Thoracic aorta (tissue), 2 donors: ENCODE results near the gene KCNA10. TPM values are rescaled to one million over a fixed set of nuclear protein-coding genes. Genes with fewer than 3 reads are reported as not detected.

Experiments
- ATAC-seq: fragments of 150-250 bp; one replicate; pipeline ENCODE4 v1.8.0; 2017; ENCODE audit warnings: low read depth; ENCODE audit not compliant: insufficient number of reproducible peaks, low FRiP score
- DNase-seq: peaks from one replicate; pipeline ENCODE4 v3.0.0-alpha.2; 2020; ENCODE audit warnings: low spot score
- H3K27ac ChIP-seq, 2 donors: fragments of 200-600 bp; sonication (generic); 1 replicate in 1 of 2; 2 replicates in 1 of 2; pipeline ENCODE4 v1.5.1; 2016; ENCODE audit warnings: mild to moderate bottlenecking in 2 of 2, moderate library complexity in 2 of 2
- H3K27me3 ChIP-seq: fragments of 200-600 bp; sonication (generic); replicated peaks from 2 replicates; pipeline ENCODE4 v1.6.0; 2016; ENCODE audit warnings: mild to moderate bottlenecking; ENCODE audit not compliant: insufficient read depth
- H3K36me3 ChIP-seq: fragments of 200-600 bp; sonication (generic); one replicate; pipeline ENCODE4 v1.5.1; 2016
- H3K4me1 ChIP-seq, 2 donors: fragments of 200-600 bp; sonication (generic); 1 replicate in 1 of 2; 2 replicates in 1 of 2; pipeline versions ENCODE4 v1.5.1 to v1.6.0; 2016; ENCODE audit warnings: low read depth in 2 of 2, mild to moderate bottlenecking in 1 of 2; ENCODE audit not compliant: control insufficient read depth in 1 of 2
- H3K4me3 ChIP-seq: fragments of 200-600 bp; sonication (generic); 2 replicates; pipeline ENCODE4 v1.5.1; 2016; ENCODE audit warnings: mild to moderate bottlenecking
- H3K9me3 ChIP-seq: fragments of 200-600 bp; sonication (generic); 2 replicates; pipeline ENCODE4 v1.5.1; 2016
- CTCF ChIP-seq: fragments of 200-600 bp; sonication (generic); IDR thresholded peaks from one replicate; pipeline ENCODE4 v1.5.1; 2019; ENCODE audit warnings: antibody characterized with exemption
- total RNA-seq, 2 donors: library from RNA; depleted of rRNA; stranded (reverse); fragments of >200 nt; gene quantifications; one replicate each; pipeline versions ENCODE4 v1.1.0 to v1.2.3, GENCODE V29; 2016

Gene KCNA10
- not detected for total RNA-seq

GRCh38 chr1:110519125-110519810 is at the start of gene KCNA10:
Gene KCNA10, minus strand, starts transcription at chr1:110519175. Its CDS starts 388 bp downstream, at chr1:110518787.
- Histone ChIP-seq H3K4me1 (no peaks in the 10 kb centered on the region), H3K27me3 (no peaks in the 10 kb centered on the region), H3K9me3 (no peaks in the 10 kb centered on the region), H3K4me3 (no peak within 1 kb of the TSS), H3K27ac (no peak within 1 kb of the TSS), H3K36me3 (no peaks in the 10 kb centered on the region)
- DNase-seq (no peak), ATAC-seq (no peak)
- TF ChIP-seq CTCF, result no peak

- ATAC-seq (no peak), DNase-seq (no peak)
- no peak for TF ChIP-seq CTCF
- Histone ChIP-seq H3K36me3 (no peaks in the 10 kb centered on the region), H3K4me1 (no peaks in the 10 kb centered on the region), H3K4me3 (no peak overlapping the region), H3K27me3 (no peaks in the 10 kb centered on the region), H3K27ac (no peak overlapping the region), H3K9me3 (no peaks in the 10 kb centered on the region)
Measured at GRCh38 chr1:110566836-110567235, 47.9 kb upstream of the KCNA10 start.

GRCh38 chr1:110565565-110565964 is 46.6 kb upstream of the KCNA10 start:
- DNase-seq, result no peak
- no peak for ATAC-seq
- Histone ChIP-seq H3K9me3 (no peaks in the 10 kb centered on the region), H3K4me3 (no peak overlapping the region), H3K36me3 (no peaks in the 10 kb centered on the region), H3K4me1 (no peaks in the 10 kb centered on the region), H3K27me3 (no peaks in the 10 kb centered on the region), H3K27ac (no peak overlapping the region)
- TF ChIP-seq CTCF, result no peak

- no peaks in the 10 kb centered on the region for H3K36me3 ChIP-seq
- TF ChIP-seq CTCF, result no peak
- H3K27me3 ChIP-seq, result no peaks in the 10 kb centered on the region
- no peak overlapping the region for H3K27ac ChIP-seq
- H3K9me3 ChIP-seq, result no peaks in the 10 kb centered on the region
- no peak for DNase-seq
- no peak overlapping the region for H3K4me3 ChIP-seq
- no peak for ATAC-seq
- H3K4me1 ChIP-seq, result no peaks in the 10 kb centered on the region
Measured at GRCh38 chr1:110563089-110563488, 44.1 kb upstream of the KCNA10 start.

- Histone ChIP-seq H3K4me1 (no peaks in the 10 kb centered on the region), H3K27ac (no peak overlapping the region), H3K9me3 (no peaks in the 10 kb centered on the region), H3K4me3 (no peak overlapping the region), H3K27me3 (no peaks in the 10 kb centered on the region), H3K36me3 (no peaks in the 10 kb centered on the region)
- TF ChIP-seq CTCF, result no peak
- ATAC-seq, result no peak
- no peak for DNase-seq
Measured at GRCh38 chr1:110561596-110561995, 42.6 kb upstream of the KCNA10 start.
